Duodenal mucosa (tissue), 2 donors: ENCODE measurements around the gene NDUFAF8.
A peak's percentile ranks its signal among the peaks of the same experiment; 100 is the strongest.

Experiments used
- H3K27ac ChIP-seq: one replicate; pipeline ENCODE4 v1.7.0; 2013; ENCODE audit warnings: low read depth, low read length
- H3K27me3 ChIP-seq, 2 donors: one replicate each; pipeline ENCODE4 v1.7.0; 2013; ENCODE audit warnings: low read length in 2 of 2, control low read depth in 1 of 2; ENCODE audit not compliant: insufficient read depth in 2 of 2, control insufficient read depth in 1 of 2
- H3K36me3 ChIP-seq, 2 donors: one replicate each; pipeline ENCODE4 v1.7.0; 2013; ENCODE audit warnings: low read length in 2 of 2, control low read depth in 1 of 2; ENCODE audit not compliant: insufficient read depth in 2 of 2, control insufficient read depth in 1 of 2
- H3K4me1 ChIP-seq, 2 donors: one replicate each; pipeline ENCODE4 v1.7.0; 2013; ENCODE audit warnings: low read length in 2 of 2, control low read depth in 1 of 2; ENCODE audit not compliant: insufficient read depth in 2 of 2, control insufficient read depth in 1 of 2
- H3K4me3 ChIP-seq, 2 donors: one replicate each; pipeline ENCODE4 v1.7.0; 2013; ENCODE audit warnings: low read length in 2 of 2, low read depth in 1 of 2
- H3K9ac ChIP-seq, 2 donors: one replicate each; pipeline ENCODE4 v1.7.0; 2013; ENCODE audit warnings: low read length in 2 of 2, low read depth in 1 of 2
- H3K9me3 ChIP-seq, 2 donors: one replicate each; pipeline ENCODE4 v1.7.0; 2013; ENCODE audit warnings: low read length in 2 of 2, control low read depth in 1 of 2; ENCODE audit not compliant: control insufficient read depth in 1 of 2

The NDUFAF8 gene

DNA sequence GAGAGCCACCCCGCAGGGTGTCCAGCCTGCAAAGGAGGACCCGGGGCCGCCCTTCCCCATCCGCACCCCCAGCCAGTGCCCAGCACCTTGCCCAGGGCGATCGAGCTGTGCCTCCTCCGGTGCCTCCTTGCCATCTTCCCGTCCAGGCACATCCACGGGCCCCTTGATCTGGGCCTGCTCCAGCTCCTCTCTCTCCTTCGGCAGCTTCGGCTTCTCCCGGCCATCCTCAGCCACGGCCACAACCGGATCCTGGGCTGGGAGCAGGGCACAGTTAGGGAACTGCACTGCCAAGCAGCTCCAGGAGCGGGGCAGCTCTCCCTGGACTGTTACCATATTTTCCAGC is 13.8 kb downstream of the NDUFAF8 start:
- Histone ChIP-seq H3K4me3 (no peak overlapping the region), H3K27me3 (no peaks in the 10 kb centered on the region), H3K9me3 (no peaks in the 10 kb centered on the region), H3K4me1 (peaks cover 45 to 47% of the 10 kb centered on the region in 2 donors), H3K9ac (no peak overlapping the region), H3K36me3 (peaks cover 14 to 41% of the 10 kb centered on the region in 2 donors), H3K27ac (no peak overlapping the region)

GRCh38 chr17:81253358-81254131 is 14.4 kb downstream of the NDUFAF8 start:
- H3K27me3 ChIP-seq, result no peaks in the 10 kb centered on the region
- peaks cover 45 to 47% of the 10 kb centered on the region in 2 donors for H3K4me1 ChIP-seq
- H3K27ac ChIP-seq, result no peak overlapping the region
- no peaks in the 10 kb centered on the region for H3K9me3 ChIP-seq
- peaks cover 20 to 47% of the 10 kb centered on the region in 2 donors for H3K36me3 ChIP-seq
- H3K9ac ChIP-seq, result no peak overlapping the region
- H3K4me3 ChIP-seq, result no peak overlapping the region

DNA sequence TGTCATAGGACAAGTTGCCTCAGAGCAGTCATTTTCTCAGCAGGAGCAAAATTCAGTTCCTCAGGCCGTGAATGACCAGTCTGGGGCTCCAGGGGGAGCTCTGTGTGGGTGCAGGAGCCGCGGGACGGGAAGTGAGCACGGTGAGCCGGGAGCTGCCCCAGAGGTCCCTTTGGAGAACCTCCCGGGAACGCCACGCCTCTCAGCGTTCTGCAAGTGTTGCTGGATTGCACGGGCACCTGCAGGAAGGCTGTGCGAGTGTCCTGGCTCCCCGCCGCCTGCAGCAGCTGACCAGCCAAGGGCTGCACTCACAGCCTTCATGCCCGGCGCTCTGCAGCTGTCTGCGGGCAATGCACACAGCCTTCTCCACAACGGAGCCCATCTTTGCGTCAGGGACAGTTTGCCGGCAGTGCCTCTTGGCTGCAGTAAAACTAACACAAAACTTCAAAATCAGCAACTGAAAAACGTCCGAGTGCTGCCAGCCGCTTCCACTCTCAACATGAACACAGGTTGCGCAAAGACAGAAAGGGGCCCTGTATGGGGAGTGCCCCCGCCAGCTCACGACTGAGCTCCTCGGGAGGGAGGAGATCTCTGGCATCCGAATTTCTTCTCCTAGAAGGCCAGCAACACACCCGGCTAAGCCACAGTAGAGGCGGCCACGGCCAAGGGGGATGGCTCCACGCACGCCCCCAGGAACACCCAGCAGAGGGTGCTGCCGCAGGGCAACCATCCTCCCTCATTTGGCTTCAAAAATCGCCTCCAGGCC is 16.0 kb downstream of the NDUFAF8 start:
- peaks cover 23 to 54% of the 10 kb centered on the region in 2 donors for H3K36me3 ChIP-seq
- H3K27me3 ChIP-seq, result no peaks in the 10 kb centered on the region
- no peak overlapping the region for H3K27ac ChIP-seq
- peak overlapping the region in 1 of 2 donors; percentile 18 for H3K9ac ChIP-seq
- H3K4me3 ChIP-seq, result no peak overlapping the region
- no peaks in the 10 kb centered on the region for H3K9me3 ChIP-seq
- peaks cover 42 to 46% of the 10 kb centered on the region in 2 donors for H3K4me1 ChIP-seq

DNA sequence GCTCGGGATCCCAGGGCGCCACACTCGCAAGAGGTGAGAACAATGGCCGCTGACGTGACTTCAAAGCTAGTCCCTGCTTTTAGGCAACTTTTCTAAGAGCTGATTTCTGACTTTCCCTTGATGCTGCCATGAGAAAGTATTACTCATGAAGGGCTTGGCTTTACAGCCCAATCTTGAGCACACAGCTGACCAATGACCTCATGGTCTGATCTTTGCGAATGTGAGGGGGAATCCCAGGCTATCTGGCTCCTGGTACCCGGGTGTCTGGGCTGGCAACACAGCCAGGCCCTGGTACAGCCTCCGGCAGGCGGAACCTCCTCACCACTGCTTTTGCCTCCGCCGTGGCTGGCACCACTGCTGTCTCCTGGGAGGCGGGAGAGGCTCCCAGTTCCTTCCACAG is 17.5 kb downstream of the NDUFAF8 start:
- Histone ChIP-seq H3K27ac (no peak overlapping the region), H3K9me3 (no peaks in the 10 kb centered on the region), H3K36me3 (peaks cover 19 to 65% of the 10 kb centered on the region in 2 donors), H3K4me3 (no peak overlapping the region), H3K9ac (no peak overlapping the region), H3K4me1 (peaks cover 28 to 31% of the 10 kb centered on the region in 2 donors), H3K27me3 (no peaks in the 10 kb centered on the region)

GRCh38 chr17:81257533-81257932 is 18.4 kb downstream of the NDUFAF8 start:
- peaks cover 15 to 66% of the 10 kb centered on the region in 2 donors for H3K36me3 ChIP-seq
- H3K27me3 ChIP-seq, result no peaks in the 10 kb centered on the region
- peaks cover 18 to 22% of the 10 kb centered on the region in 2 donors for H3K4me1 ChIP-seq
- no peak overlapping the region for H3K9ac ChIP-seq
- H3K9me3 ChIP-seq, result no peaks in the 10 kb centered on the region
- H3K4me3 ChIP-seq, result no peak overlapping the region
- no peak overlapping the region for H3K27ac ChIP-seq

DNA sequence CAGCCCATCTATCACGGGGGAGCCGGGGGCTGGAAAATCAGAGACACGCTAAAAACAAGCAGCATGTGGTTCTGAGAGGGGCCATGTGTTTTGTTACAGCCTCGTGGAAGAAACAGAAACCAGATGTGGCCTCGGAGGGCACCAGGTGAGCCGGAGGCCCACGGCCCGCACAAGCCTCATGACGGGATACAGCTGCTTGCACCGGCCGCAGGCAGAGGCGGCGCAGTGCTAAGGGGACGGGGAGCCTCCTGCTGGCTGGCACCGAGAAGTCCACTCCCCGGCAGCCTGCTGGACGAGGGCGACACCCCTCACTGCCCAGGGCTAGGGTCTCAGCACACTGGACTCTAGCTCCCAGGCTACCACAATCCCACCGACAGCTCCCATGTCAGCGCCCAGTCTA is 19.2 kb downstream of the NDUFAF8 start:
- Histone ChIP-seq H3K36me3 (peaks cover 15 to 70% of the 10 kb centered on the region in 2 donors), H3K9ac (no peak overlapping the region), H3K4me1 (peaks cover 11 to 15% of the 10 kb centered on the region in 2 donors), H3K27me3 (no peaks in the 10 kb centered on the region), H3K4me3 (no peak overlapping the region), H3K9me3 (no peaks in the 10 kb centered on the region), H3K27ac (no peak overlapping the region)

DNA sequence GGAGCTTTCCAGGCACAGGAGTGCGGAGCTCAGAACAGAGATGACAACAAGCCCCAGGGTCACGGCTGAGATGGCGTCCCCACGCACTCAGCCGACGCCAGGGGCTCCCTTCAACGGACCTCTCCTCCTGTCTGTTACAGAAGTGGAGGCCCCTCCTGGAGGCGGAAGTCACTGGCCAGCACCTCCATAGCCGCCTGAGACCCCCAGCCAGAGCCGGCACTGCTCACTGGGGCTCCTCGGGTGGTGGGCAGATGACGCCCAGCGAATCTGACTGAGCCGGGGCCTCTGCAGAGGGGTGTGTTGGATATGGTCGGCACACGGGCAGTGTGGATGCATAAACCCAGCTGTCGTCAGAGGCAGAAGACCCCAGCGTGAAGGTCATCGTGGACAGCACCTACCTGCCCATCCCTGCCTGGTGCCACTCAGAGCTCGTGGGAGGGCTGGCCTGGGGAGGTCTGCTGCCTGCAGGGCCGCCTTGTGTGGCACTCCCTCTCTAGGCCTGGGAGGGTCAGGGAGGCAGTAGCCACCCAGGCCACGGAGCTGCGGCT is 20.0 kb downstream of the NDUFAF8 start:
- Histone ChIP-seq H3K4me3 (no peak overlapping the region), H3K27me3 (no peaks in the 10 kb centered on the region), H3K4me1 (peaks cover 10 to 13% of the 10 kb centered on the region in 2 donors), H3K9ac (no peak overlapping the region), H3K36me3 (peaks cover 15 to 78% of the 10 kb centered on the region in 2 donors), H3K9me3 (no peaks in the 10 kb centered on the region), H3K27ac (no peak overlapping the region)

- Histone ChIP-seq H3K4me1 (peaks cover 4 to 8% of the 10 kb centered on the region in 2 donors), H3K9ac (no peak overlapping the region), H3K4me3 (no peak overlapping the region), H3K36me3 (peaks cover 15 to 87% of the 10 kb centered on the region in 2 donors), H3K27me3 (no peaks in the 10 kb centered on the region), H3K27ac (no peak overlapping the region), H3K9me3 (no peaks in the 10 kb centered on the region)
These were observed 21.1 kb downstream of the NDUFAF8 start for GRCh38 chr17:81260171-81260570.

DNA sequence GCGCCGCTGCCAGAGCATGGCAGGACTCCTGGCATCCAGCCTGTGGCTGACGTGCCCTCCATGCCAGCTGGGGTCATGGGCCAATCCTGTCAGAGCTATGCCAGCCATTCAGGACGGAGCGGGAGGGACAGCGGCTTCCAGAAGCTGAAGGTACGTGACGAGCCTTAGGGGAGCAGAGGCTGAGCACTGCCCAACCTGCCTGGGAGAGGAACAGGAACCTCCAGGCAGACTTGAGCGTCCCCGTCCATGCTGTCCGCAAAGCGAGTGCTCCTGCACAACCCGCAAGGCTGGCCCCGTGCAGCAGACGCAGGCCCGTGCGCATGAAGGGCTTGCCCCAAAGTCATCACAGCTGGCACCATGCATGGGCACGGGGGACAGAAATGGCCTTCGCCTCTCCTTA is 21.5 kb downstream of the NDUFAF8 start:
- H3K36me3 ChIP-seq, result peaks cover 19 to 91% of the 10 kb centered on the region in 2 donors
- no peaks in the 10 kb centered on the region for H3K9me3 ChIP-seq
- H3K4me3 ChIP-seq, result no peak overlapping the region
- no peaks in the 10 kb centered on the region for H3K27me3 ChIP-seq
- peaks cover 0 to 4% of the 10 kb centered on the region in 2 donors for H3K4me1 ChIP-seq
- H3K9ac ChIP-seq, result no peak overlapping the region
- H3K27ac ChIP-seq, result no peak overlapping the region

GRCh38 chr17:81261096-81261495 is 22.0 kb downstream of the NDUFAF8 start:
- H3K36me3 ChIP-seq, result peaks cover 23 to 94% of the 10 kb centered on the region in 2 donors
- no peaks in the 10 kb centered on the region for H3K9me3 ChIP-seq
- no peak overlapping the region for H3K4me3 ChIP-seq
- H3K4me1 ChIP-seq, result peaks cover 0 to 1% of the 10 kb centered on the region in 2 donors
- H3K9ac ChIP-seq, result no peak overlapping the region
- no peak overlapping the region for H3K27ac ChIP-seq
- H3K27me3 ChIP-seq, result no peaks in the 10 kb centered on the region
